Measurements from ENCODE around the gene RS1. TPM values are rescaled to one million over a fixed set of nuclear protein-coding genes. Genes with fewer than 3 reads are reported as not detected.

The RS1 gene
- total and polyA plus RNA-seq, 2 of the 13 experiments (the other 11 are each of a cell fraction or from before 2014, with no cell fraction given) = not detected

- TF ChIP-seq ZBTB2 (CRISPR knock-in tag; IDR thresholded peaks at IDR 0.05; ENCODE audit: low read depth) (no peak), ZNF878 (CRISPR knock-in tag; IDR thresholded peaks at IDR 0.05) (no peak), PAX8 (CRISPR knock-in tag; IDR thresholded peaks at IDR 0.05; ENCODE audit: borderline replicate concordance) (no peak), SMAD3 (CRISPR knock-in tag; IDR thresholded peaks at IDR 0.05) (no peak), HOXA9 (CRISPR knock-in tag; IDR thresholded peaks at IDR 0.05; ENCODE audit: borderline replicate concordance) (no peak), CREM (IDR thresholded peaks at IDR 0.05) (no peak), CREM (CRISPR knock-in tag; IDR thresholded peaks at IDR 0.05) (no peak), NCOA5 (CRISPR knock-in tag; IDR thresholded peaks at IDR 0.05) (no peak), DZIP1 (CRISPR knock-in tag; IDR thresholded peaks at IDR 0.05) (no peak), ZSCAN31 (CRISPR knock-in tag; IDR thresholded peaks at IDR 0.05; ENCODE audit: low read depth) (no peak), ZNF30 (CRISPR knock-in tag; IDR thresholded peaks at IDR 0.05) (no peak), ZNF629 (CRISPR knock-in tag; conservative IDR thresholded peaks at IDR 0.05) (peak; percentile 98), TAF1 (CRISPR knock-in tag; IDR thresholded peaks at IDR 0.05) (peak; percentile 22; the same call in 1 of the 2 replicates), ZUFSP (CRISPR knock-in tag; IDR thresholded peaks at IDR 0.05; ENCODE audit: borderline replicate concordance) (no peak), KMT2B (CRISPR knock-in tag; IDR thresholded peaks at IDR 0.05) (peak; percentile 75), HNRNPUL1 (IDR thresholded peaks at IDR 0.05; ENCODE audit: low read depth, low read length) (no peak), ZNF558 (CRISPR knock-in tag; IDR thresholded peaks at IDR 0.05; ENCODE audit: borderline replicate concordance) (no peak), NCOR1 (IDR thresholded peaks at IDR 0.05; ENCODE audit: borderline replicate concordance, low read length) (no peak; the same call in 1 of the 2 replicates), BCL6 (CRISPR knock-in tag; IDR thresholded peaks at IDR 0.05) (no peak), MED13 (CRISPR knock-in tag; IDR thresholded peaks at IDR 0.05) (no peak), ZBTB33 (CRISPR knock-in tag; IDR thresholded peaks at IDR 0.05) (no peak), MTA1 (CRISPR knock-in tag; IDR thresholded peaks at IDR 0.05; ENCODE audit: borderline replicate concordance) (no peak)
These were observed 3.2 kb upstream of the RS1 start (continued) for GRCh38 chrX:18674788-18675735.
